ENCODE results near the gene CDC123.
A peak's percentile ranks its signal among the peaks of the same experiment; 100 is the strongest.
"Not testable (repeated sequence)": the region's sequence is repeated elsewhere in the genome, so short reads cannot be mapped to it uniquely, and the experiment has no call there.

CDC123 gene

DNA sequence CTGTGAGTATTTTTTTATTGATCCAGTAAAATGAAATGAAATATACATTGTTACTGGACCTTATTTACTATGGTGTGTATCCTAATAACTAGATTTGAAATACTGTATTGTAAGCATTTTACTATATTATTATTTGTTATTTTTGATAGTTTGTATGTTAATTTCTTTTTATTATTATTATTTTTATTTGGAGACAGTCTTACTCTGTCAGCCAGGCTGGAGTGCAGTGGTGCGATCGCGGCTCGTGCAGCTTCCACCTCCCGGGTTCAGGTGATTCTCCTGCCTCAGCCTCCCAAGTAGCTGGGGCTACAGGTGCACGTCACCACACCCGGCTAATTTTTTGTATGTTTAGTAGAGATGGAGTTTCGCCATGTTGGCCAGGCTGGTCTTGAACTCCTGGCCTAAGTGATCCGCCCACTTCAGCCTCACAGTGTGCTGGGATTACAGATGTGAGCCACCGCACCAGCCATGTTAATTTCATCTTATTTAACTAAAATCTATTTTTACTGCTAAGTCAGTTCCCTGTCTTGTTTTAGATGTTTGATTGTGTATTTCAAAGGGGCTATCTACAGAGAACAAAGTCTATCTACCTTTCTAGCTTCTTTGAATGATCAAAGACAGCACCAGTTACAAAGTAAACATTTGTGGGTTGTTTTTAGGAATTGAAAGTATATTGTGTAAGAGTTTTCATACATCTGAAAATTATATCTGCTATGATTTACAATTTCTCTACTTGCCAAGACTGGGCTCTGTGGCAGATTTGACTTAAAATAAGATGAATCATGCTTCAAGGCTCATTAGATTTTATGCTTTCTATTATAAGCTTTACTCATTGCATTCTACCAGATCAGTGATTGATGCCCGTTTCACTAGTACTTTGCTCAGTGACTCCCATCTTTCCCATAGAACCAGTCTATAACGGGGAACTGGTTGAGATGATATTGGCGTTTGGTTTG lies 41.6 kb downstream of the CDC123 start:
- DNase-seq: no peak

DNA sequence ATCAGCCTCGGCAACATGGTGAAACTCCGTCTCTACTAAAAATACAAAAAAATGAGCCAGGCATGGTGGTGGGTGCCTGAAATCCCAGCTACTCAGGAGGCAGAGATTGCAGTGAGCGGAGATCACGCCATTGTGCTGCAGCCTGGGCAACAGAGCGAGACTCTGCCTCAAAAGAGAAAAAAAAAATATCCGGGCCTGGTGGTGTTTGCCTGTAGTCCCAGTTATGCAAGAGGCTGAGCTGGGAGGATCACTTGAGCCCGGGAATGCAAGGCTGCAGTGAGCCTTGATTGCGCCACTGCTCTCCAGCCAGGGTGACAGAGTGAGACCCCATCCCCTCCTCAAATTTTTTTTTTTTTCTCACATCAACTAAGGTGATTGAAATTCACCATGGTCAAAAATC lies 42.8 kb downstream of the CDC123 start:
- no peak for DNase-seq

DNA sequence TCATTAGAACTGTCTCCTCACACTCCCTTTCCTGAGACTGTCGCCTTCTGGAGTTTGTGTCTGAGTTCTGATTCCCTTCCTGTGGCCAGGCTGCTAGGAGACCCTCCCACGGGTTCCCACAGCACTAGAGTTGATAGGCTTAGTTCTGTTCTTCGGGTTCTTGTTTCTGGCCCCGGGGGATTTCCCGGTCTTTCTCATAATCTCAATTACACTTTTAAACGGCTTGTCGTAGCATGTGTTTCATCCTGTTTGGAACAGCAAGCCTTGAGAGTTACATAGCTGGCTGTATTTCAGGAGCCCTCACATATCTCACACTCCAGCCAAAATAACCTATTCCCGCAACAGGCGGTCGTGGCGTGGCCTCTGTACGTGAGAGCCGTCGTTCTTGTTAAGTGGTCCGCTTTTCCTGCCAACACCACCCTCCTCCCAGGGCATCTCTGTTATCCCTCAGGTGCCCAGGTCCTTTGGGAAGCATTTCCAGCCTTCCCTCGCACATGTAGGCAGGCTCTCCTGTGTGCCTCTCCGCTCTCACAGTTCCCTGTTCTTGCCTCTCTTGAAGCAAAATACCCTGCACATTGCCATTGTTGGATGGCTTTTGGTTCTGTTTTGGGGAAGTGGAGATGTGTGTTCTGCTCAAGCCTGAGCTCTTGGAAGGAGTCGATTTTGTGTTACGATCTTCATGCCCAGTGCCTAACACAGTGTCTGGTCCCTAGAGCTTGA lies 46.0 kb downstream of the CDC123 start:
- DNase-seq: no peak

DNA sequence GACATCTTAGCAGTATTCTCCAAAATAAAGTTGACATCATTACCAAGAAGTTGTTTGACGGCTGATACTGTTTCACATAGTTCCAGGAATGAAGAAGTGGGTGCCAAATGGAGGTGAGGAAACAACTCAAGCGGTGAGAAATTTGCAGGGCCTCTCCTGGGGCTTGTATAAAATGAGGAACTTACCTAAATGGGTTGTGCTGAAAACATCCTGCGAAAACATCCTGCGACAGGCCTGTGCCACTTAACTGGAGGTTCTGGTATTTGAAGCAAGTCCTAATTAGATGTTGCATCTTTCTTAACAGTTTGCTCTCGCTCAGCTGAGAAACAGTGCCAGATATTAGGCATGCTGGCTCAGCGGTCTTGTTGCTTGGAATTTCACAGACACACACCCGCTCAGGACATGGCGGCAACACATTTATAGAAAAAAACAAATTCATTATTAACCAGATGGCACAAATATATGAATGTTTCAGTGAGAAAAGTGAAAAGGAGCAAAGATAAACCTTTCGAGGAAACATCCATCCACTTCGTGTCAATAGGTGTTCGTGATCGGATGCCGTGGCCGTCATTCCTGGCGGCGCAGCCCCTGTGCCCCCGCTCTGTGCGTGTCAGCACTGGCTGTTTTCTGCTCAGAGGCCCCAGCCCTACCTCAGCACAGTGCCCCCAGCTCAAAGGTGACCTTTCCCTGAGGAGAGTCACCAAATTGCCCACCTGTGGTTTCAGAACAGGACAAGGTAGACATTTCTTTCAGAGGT lies 48.1 kb downstream of the CDC123 start:
- peak; percentile 40 for DNase-seq

DNA sequence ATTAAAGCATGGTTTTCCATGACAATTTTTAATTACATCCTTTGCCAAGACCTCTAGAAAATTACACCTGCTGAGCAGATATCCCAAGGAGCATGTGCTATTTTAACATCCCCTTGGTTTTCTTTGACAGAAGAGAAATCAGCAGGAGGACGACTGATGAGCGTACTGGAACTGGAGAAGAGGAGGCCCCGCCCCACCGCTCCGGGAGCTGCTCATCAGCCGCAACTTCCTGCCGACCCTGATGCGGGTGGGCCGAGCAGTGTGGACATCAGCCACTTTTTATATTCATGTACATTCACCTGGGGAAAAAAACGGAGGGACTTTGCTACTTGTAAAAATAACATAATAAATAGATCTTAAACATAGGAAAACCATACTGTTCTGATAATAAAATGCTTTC lies 54.2 kb downstream of the CDC123 start:
- DNase-seq: no peak

DNA sequence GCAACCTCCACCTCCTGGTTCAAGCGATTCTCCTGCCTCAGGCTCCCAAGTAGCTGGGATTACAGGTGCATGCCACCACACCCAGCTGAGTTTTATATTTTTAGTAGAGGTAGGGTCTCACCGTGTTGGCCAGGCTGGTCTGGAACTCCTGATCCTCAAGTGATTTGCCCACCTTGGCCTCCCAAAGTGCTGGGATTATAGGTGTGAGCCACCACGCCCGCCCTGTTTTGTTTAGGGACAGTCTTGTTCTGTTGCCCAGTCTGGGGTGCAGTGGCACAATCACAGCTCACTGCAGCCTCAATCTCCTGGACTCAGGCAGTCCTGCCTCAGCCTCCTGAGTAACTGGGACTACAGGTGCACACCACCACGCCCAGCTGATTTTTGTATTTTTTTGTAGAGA lies 54.7 kb downstream of the CDC123 start:
- not testable (repeated sequence) for DNase-seq

DNA sequence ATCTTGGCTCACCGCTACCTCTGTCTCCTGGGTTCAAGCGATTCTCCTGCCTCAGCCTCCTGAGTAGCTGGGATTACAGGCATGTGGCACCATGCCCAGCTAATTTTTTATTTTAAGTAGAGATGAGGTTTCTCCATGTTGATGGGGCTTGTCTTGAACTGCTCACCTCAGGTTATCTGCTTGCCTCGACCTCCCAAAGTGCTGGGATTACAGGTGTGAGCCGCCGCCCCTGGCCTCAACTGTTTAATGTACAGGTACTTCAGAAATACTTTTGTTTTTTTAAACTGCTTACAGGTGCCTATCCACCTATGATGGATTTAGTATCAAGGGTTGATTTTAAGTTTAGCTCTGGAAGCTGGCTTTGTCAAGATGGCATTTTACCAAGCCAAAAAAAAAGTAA lies 55.6 kb downstream of the CDC123 start:
- no peak for DNase-seq

DNA sequence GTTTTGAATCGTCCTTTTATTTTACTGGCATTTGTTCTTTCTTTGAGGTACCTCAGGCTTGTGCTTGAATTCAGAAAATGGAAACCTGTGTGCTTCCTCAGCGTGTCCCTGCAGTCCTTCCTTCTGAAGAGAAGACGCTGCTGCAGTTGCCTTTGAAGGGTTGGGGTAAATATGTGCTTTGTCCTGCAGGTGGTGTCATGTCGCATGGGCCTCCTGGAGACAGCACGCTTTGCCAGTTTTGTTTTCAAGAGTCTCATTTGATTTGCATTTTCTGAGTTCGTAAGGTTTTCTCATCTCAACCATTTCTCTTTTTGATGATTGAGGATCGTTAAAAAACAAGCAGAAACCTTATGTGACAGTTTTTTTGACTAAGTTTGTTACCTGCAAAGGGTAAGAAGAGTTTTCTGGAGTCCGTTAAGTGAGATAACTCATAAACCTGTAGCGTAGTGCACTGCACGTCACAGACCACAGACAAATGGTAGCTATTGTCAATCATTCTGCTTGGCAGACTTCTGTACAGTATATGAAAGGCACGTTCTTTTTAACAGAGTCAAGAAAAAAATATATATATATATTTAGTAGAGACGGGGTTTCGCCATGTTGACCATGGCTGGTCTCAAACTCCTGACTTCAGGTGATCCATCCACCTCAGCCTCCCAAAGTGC lies 57.0 kb downstream of the CDC123 start:
- peak; percentile 60 for DNase-seq

DNA sequence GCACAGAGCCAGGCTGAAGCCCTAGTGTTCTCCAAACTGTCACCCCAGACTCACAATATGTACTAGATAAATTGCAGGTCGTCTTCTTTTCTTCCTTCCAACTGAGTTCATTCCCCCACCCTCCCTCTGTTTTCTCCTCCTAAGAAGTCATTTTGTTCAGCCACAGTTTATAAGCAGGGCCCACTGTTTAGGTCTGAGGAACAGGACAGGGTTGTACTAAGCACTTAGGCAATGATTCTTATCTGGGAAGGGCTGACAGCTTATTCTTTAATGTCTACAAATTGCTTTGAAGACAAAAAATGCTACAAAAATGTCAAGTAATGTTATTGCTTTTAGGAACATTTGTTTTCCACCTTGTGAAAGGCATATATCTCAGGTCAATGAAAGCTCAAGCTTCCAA lies 59.1 kb downstream of the CDC123 start:
- DNase-seq: no peak

DNA sequence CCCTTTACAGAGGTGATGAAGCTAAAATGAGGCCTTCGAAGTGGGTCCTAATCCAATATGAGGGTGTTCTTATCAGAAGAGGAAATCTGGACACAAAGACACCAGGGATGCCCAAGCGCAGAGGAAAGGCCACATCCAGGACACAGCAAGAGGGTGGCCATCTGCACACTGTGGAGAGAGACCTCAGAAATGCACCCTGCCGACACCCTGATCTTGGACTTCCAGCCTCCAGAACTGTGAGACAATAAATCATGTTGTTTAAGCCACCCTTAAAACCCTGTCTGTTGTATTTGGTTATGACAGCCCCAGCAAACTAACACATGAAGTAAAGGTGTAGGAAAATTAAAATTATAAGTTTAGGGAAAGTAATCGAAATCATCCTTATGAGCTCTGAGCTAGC lies 64.0 kb downstream of the CDC123 start:
- no peak for DNase-seq

DNA sequence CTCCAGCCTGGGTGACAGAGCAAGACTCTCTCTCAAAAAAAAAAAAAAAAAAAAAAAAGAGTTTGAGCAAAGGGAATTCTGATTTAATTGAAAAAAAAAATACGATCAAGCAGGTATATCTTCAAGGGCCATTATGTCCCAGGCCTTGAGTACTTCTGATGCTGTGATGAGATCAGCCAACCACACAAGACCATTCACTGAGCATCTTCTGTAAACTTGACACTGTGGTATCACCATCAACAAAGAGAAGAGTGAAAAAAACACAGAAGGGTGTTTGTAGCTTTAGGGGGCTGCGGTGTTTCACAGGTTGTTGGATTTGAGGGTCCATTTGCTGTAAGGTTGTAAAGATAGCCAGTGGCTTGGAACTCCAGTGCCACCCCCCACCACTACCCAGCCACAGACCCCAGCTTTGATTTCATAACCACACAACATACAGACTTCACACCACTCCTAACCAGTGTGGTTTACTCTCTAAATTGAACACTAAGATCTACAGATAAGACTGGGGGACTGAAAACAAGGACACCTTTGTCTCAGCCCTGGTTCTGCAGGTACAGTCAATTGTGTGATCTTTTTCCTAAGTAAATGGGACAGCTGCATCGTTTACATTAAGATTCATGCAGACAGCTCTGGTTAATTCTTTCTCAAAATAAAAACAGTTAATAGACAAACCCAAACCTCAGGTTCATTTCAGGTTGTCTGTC lies 66.4 kb downstream of the CDC123 start:
- no peak for DNase-seq

DNA sequence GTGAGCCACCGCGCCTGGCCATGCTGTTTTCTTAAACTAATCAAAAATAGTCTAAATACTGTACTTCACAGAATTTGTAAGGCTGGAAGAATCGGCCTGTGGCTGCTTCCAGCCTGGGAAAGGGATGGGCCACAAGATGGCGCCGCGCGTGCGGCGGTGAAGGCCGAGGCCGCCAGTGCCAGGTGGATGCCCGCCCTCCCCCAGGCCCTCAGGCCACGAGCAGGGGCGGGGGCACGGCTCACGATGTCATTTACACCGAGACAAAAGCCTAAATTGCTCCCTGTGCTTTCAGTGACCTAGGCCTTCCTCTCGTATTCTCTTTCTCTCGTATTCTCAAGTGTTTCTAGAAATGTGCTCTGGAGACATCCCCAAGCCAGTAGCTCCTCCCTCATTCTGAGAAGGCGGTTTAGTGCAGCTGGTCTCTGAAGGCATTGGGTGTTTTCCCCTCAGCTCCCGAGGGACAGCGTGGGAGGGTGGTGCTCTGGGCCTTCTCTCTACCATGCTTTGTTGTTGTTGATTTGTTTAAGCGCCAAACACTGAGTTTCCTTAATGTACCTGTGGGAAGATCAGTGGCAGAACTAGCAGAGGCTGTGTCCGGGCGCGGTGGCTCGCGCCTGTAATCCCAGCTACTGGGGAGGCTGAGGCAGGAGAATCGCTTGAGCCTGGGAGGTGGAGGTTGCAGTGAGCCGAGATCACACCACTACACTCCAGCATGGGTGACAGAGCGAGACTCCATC lies 68.4 kb downstream of the CDC123 start:
- peak; percentile 90 for DNase-seq

DNA sequence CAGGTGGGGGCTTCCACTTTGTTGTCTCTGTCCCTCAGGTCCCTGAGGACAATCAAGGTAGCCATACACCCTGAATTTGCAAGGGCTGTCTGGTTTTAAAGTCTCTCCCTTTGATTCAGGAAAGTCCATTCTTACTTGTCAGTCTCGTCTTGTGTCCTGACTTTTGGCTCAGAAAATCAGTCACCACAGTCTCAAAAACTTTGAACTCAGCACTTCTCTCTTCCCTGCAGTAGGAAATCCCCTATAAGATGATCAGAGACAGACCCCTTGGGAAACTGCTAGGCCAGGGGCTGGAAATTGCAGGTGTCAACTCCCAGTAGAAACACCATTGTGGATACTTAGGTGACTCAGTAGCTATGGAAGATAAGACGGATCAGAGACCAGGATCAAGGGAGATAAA lies 73.1 kb downstream of the CDC123 start:
- DNase-seq: no peak

DNA sequence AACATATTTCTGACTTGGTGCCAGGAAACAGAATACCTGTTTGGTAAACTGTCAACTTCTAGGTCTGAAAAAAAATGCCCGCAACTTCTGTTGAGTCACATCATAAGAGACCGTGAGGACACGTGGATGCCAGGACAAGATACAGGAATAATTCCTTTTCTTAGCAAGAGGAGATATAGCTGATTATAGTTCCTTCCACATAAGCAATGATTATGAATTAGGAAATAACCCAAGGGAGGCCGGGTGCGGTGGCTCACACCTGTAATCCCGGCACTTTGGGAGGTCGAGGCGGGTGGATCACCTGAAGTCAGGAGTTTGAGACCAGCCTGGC lies 75.2 kb downstream of the CDC123 start:
- DNase-seq: no peak

DNA sequence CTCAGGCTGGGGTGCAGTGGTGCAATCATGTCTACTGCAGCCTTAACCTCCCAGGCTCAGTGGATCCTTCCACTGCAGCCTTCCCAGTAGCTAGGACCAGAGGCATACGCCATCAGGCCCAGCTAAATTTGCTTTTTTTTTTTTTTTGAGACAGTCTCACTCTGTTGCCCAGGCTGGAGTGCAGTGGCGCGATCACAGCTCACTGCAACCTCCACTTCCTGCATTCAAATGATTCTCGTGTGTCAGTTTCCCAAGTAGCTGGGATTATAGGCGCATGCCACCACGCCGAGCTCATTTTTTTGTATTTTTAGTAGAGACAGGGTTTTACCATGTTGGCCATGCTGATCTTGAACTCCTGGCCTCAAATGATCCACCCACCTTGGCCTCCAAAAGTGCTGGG lies 81.9 kb downstream of the CDC123 start:
- DNase-seq: not testable (repeated sequence)

DNA sequence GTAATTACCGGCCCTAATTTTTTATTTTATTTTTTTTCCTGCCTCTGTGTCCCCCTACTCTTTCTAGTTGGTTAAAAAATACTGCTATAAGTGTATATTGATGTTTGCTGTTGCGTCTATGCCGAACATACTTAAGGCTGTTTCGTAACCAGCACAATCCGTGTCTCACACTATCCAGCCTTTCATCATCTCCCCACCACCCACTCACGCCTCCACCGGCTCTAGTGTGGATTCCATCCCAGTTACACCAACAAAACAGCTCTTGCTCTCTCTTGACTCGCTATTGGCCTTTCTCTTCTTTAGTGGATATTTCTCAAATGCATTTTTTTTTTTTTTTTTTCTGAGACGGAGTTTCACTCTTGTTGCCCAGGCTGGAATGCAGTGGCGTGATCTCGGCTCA lies 83.3 kb downstream of the CDC123 start:
- DNase-seq: no peak

DNA sequence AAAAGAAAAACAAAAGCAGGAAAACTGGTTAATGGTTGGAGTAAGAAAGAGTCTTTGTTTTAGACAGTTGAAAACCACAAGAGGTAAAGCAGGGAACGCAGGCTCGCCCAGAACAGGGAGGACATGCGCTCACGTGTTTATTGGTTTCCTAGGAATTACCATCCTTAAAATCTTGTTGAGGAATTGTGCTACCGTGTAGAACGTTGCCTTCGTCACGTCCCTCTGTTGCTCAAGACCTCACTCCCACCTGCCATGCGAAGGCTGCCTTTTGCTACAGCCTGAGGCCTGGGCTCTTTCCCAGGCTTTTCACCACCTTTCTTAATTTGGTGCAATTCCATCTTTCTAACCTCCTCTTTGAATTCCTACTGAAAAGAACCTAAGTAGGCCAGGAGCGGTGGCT lies 91.8 kb downstream of the CDC123 start:
- DNase-seq: no peak

DNA sequence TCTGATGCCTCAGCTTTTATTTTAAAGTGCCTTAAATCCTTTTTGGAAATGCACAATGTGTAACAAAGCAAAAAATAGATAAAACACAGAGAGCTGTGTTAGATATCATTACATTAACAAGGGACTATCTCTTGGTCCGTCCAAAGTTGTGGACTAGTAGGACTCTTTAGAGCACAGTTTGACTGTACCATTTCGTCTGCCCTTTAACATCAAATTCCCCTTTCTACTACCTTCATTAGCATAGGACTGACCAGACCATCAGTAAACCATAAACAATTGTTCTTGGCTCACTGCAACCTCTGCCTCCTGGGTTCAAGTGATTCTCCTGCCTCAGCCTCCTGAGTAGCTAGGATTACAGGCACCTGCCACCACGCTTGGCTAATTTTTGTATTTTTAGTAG lies 101.8 kb downstream of the CDC123 start:
- not testable (repeated sequence) for DNase-seq

DNA sequence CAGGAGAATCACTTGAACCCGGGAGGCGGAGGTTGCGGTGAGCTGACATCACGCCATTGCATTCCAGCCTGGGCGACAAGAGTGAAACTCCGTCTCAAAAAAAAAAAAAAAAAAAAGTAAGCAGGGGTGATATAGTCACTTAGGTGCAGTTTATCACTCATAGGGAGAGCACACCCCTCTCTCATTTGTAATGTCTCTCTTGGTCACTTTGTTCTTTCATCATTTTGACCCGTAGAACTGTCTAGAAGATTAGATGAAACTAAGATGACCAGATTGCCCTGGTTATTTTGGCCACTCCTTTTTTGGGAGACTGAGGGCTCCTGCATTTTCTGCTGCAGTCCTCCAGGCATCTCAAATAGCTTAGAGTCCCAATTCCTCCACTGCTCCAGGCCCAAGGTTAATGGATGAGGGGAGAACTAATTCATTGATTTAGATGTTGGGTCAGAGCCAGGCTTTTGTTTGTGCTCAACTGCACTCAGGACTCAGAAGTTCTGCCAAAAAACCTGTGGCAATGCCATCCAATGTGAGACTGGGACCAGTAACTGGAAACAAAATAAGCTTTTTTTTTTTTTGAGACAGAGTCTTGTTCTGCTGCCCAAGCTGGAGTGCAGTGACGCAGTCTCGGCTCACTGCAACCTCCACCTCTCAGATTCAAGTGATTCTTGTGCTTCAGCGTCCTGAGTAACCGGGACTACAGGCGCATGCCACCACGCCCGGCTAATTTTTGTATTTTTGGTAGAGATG lies 103.4 kb downstream of the CDC123 start:
- no peak for DNase-seq
